ENCODE data around the gene SLC7A7. TPM values are rescaled to one million over a fixed set of nuclear protein-coding genes. Genes with fewer than 3 reads are reported as not detected.

Gene SLC7A7
- total and polyA plus RNA-seq, 2 donors (not counting 1 experiment from before 2014, with no cell fraction given) = 6.3 to 9.5 TPM

GRCh38 chr14:22774011-22774706 is 41.1 kb downstream of the SLC7A7 start:
- Histone ChIP-seq H3K36me3 (ENCODE audit: control insufficient read depth, insufficient read depth, low read length) (peaks cover 13% of the 10 kb centered on the region), H3K79me2 (ENCODE audit: control insufficient read depth, insufficient read depth, low read length) (no peaks in the 10 kb centered on the region)

GRCh38 chr14:22773162-22774010 is 41.8 kb downstream of the SLC7A7 start:
- Histone ChIP-seq H4K20me1 (ENCODE audit: control insufficient read depth, extremely low read depth, insufficient read depth, low read length) (no peaks in the 10 kb centered on the region), H3K27ac (ENCODE audit: insufficient read depth, low read length) (no peak overlapping the region), H3K36me3 (ENCODE audit: control insufficient read depth, insufficient read depth, low read length) (peaks cover 13% of the 10 kb centered on the region), H3K27me3 (ENCODE audit: control insufficient read depth, insufficient read depth, low read length) (no peaks in the 10 kb centered on the region), H3K79me2 (ENCODE audit: control insufficient read depth, insufficient read depth, low read length) (peaks cover 3% of the 10 kb centered on the region), H3K4me3 (replicated peaks in 1 of 4; ENCODE audit: control extremely low read depth in 1 of 4, insufficient read depth in 1 of 4, low read depth in 3 of 4, low read length in 4 of 4) (no peak overlapping the region), H3K4me1 (ENCODE audit: control insufficient read depth, extremely low read depth, insufficient read depth, low read length) (no peaks in the 10 kb centered on the region), H2AFZ (ENCODE audit: low read length) (no peak overlapping the region), H3K9me3 (ENCODE audit: control insufficient read depth, insufficient read depth, low read depth, low read length) (no peaks in the 10 kb centered on the region), H3K9ac (ENCODE audit: insufficient read depth, low read length) (no peak overlapping the region), H3K4me2 (ENCODE audit: extremely low read depth, insufficient read depth, low read length) (no peak overlapping the region)
- DNase-seq (ENCODE audit: low read depth in 2 of 2) = no peak
- no peak for TF ChIP-seq CTCF (conservative IDR thresholded peaks at IDR 0.05 in 1 of 2, IDR thresholded peaks at IDR 0.05 in 1 of 2; ENCODE audit: low read depth in 1 of 2, low read length in 2 of 2)
- TF ChIP-seq EZH2 (IDR thresholded peaks at IDR 0.05; ENCODE audit: low read length, missing control alignments) = no peak

More at GRCh38 chr14:22774011-22774706, 41.1 kb downstream of the SLC7A7 start:
- TF ChIP-seq EZH2 (IDR thresholded peaks at IDR 0.05; ENCODE audit: low read length, missing control alignments) = no peak
- no peak for TF ChIP-seq CTCF (conservative IDR thresholded peaks at IDR 0.05 in 1 of 2, IDR thresholded peaks at IDR 0.05 in 1 of 2; ENCODE audit: low read depth in 1 of 2, low read length in 2 of 2)
- DNase-seq (ENCODE audit: low read depth in 2 of 2) = no peak
- Histone ChIP-seq H2AFZ (ENCODE audit: low read length) (no peak overlapping the region), H3K4me1 (ENCODE audit: control insufficient read depth, extremely low read depth, insufficient read depth, low read length) (no peaks in the 10 kb centered on the region), H4K20me1 (ENCODE audit: control insufficient read depth, extremely low read depth, insufficient read depth, low read length) (no peaks in the 10 kb centered on the region), H3K27ac (ENCODE audit: insufficient read depth, low read length) (no peak overlapping the region), H3K4me3 (replicated peaks in 1 of 4; ENCODE audit: control extremely low read depth in 1 of 4, insufficient read depth in 1 of 4, low read depth in 3 of 4, low read length in 4 of 4) (no peak overlapping the region), H3K9me3 (ENCODE audit: control insufficient read depth, insufficient read depth, low read depth, low read length) (no peaks in the 10 kb centered on the region), H3K4me2 (ENCODE audit: extremely low read depth, insufficient read depth, low read length) (no peak overlapping the region), H3K27me3 (ENCODE audit: control insufficient read depth, insufficient read depth, low read length) (no peaks in the 10 kb centered on the region), H3K9ac (ENCODE audit: insufficient read depth, low read length) (no peak overlapping the region)

DNA sequence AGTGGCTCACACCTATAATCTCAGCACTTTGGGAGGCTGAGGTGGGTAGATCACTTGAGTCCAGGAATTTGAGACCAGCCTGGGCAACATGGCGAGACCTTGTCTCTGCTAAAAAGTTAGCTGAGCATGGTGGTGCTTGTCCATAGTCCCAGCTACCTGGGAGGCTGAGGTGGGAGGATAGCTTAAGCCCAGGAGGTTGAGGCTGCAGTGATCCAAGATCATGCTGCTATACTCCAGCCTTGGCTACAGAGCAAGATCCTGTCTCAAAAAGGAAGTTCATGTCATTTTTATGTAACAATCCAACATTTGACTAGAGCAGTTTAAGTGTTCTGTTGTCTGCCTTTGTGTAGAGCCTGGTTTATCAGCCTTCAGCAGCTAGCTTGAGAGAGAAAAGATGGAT is 42.5 kb downstream of the SLC7A7 start:
- Histone ChIP-seq H3K79me2 (ENCODE audit: control insufficient read depth, insufficient read depth, low read length) (peaks cover 9% of the 10 kb centered on the region), H3K36me3 (ENCODE audit: control insufficient read depth, insufficient read depth, low read length) (peaks cover 13% of the 10 kb centered on the region), H3K4me1 (ENCODE audit: control insufficient read depth, extremely low read depth, insufficient read depth, low read length) (peaks cover 3% of the 10 kb centered on the region), H4K20me1 (ENCODE audit: control insufficient read depth, extremely low read depth, insufficient read depth, low read length) (no peaks in the 10 kb centered on the region), H2AFZ (ENCODE audit: low read length) (no peak overlapping the region), H3K27ac (ENCODE audit: insufficient read depth, low read length) (no peak overlapping the region), H3K9ac (ENCODE audit: insufficient read depth, low read length) (no peak overlapping the region), H3K4me3 (replicated peaks in 1 of 4; ENCODE audit: control extremely low read depth in 1 of 4, insufficient read depth in 1 of 4, low read depth in 3 of 4, low read length in 4 of 4) (no peak overlapping the region), H3K4me2 (ENCODE audit: extremely low read depth, insufficient read depth, low read length) (no peak overlapping the region), H3K27me3 (ENCODE audit: control insufficient read depth, insufficient read depth, low read length) (no peaks in the 10 kb centered on the region), H3K9me3 (ENCODE audit: control insufficient read depth, insufficient read depth, low read depth, low read length) (no peaks in the 10 kb centered on the region)
- no peak for TF ChIP-seq EZH2 (IDR thresholded peaks at IDR 0.05; ENCODE audit: low read length, missing control alignments)
- no peak for TF ChIP-seq CTCF (conservative IDR thresholded peaks at IDR 0.05 in 1 of 2, IDR thresholded peaks at IDR 0.05 in 1 of 2; ENCODE audit: low read depth in 1 of 2, low read length in 2 of 2)
- no peak for DNase-seq (ENCODE audit: low read depth in 2 of 2)

All from fibroblast of lung (primary cell).